OCI-LY3 (cell line): ENCODE data around the gene DVL3.
A peak's percentile ranks its signal among the peaks of the same experiment; 100 is the strongest.

Experiments used
- H2AFZ ChIP-seq: fragments of 200-600, 300-600 bp; shearing (Covaris generic); 2 replicates; pipeline ENCODE4 v1.6.0; 2014; ENCODE audit warnings: antibody characterized with exemption, low read depth, low read length
- H3K27ac ChIP-seq: fragments of 200-600, 300-600 bp; sonication (generic); 2 replicates; pipeline ENCODE4 v1.5.1; 2014; ENCODE audit warnings: mild to moderate bottlenecking, low read length, moderate library complexity, mixed read lengths
- H3K27me3 ChIP-seq: fragments of 200-600, 300-600 bp; sonication (generic); 2 replicates; pipeline ENCODE4 v1.6.1; 2014; ENCODE audit warnings: low read depth, low read length, mixed read lengths
- H3K36me3 ChIP-seq: fragments of 200-600, 300-600 bp; sonication (generic); replicated peaks from 2 replicates; pipeline ENCODE3; 2014; ENCODE audit warnings: low read depth, low read length, mixed read lengths
- H3K4me1 ChIP-seq: fragments of 300-600, 200-600 bp; sonication (generic); 2 replicates; pipeline ENCODE4 v1.6.1; 2014; ENCODE audit warnings: low read length, mixed read lengths
- H3K4me2 ChIP-seq: fragments of 200-600, 300-600 bp; sonication (generic); 2 replicates; pipeline ENCODE4 v1.6.1; 2014; ENCODE audit warnings: low read length, mixed read lengths
- H3K4me3 ChIP-seq: fragments of 300-600, 200-600 bp; sonication (generic); 2 replicates; pipeline ENCODE4 v1.5.1; 2014; ENCODE audit warnings: antibody characterized with exemption, mild to moderate bottlenecking, low read length, moderate library complexity
- H3K79me2 ChIP-seq: fragments of 300-600, 200-600 bp; shearing (Covaris generic); 2 replicates; pipeline ENCODE4 v1.6.1; 2014; ENCODE audit warnings: mild to moderate bottlenecking, low read length, mixed read lengths
- H3K9ac ChIP-seq: fragments of 300-600, 200-600 bp; shearing (Covaris generic); 2 replicates; pipeline ENCODE4 v1.6.0; 2014; ENCODE audit warnings: mild to moderate bottlenecking, low read length, moderate library complexity
- H3K9me3 ChIP-seq: fragments of 200-600, 300-600 bp; shearing (Covaris generic); 2 replicates; pipeline ENCODE4 v1.6.1; 2014; ENCODE audit warnings: low read length, mixed read lengths; ENCODE audit not compliant: insufficient read depth
- H4K20me1 ChIP-seq: fragments of 200-600, 300-600 bp; sonication (generic); 2 replicates; pipeline ENCODE4 v1.6.1; 2016; ENCODE audit warnings: low read length, mixed read lengths; ENCODE audit not compliant: insufficient read depth
- CTCF ChIP-seq: fragments of 200-600, 300-600 bp; sonication (generic); IDR thresholded peaks from 2 replicates; pipeline ENCODE4 v1.5.1; 2014; ENCODE audit warnings: antibody characterized with exemption, low read length, low read depth
- EZH2phosphoT487 ChIP-seq: fragments of 200-600 bp; shearing (Covaris generic); IDR thresholded peaks from 2 replicates; pipeline ENCODE4 v1.6.1; 2018; ENCODE audit warnings: antibody characterized with exemption, mixed run types, low read depth

Gene DVL3

GRCh38 chr3:184174646-184175492, 19.7 kb downstream of the DVL3 start, which contains the start of gene AP2M1:
Gene AP2M1, plus strand, starts transcription at chr3:184174855. Its CDS starts 2,139 bp downstream, at chr3:184176994.
- H3K79me2 ChIP-seq, result peaks cover 25% of the 10 kb centered on the region
- H3K36me3 ChIP-seq, result peaks cover 44% of the 10 kb centered on the region
- no peaks in the 10 kb centered on the region for H3K9me3 ChIP-seq
- H3K4me3 ChIP-seq, result peak within 1 kb of the TSS; percentile 92
- H3K9ac ChIP-seq, result peak within 1 kb of the TSS; percentile 94
- H2AFZ ChIP-seq, result peak within 1 kb of the TSS; percentile 90
- no peaks in the 10 kb centered on the region for H3K27me3 ChIP-seq
- H3K4me2 ChIP-seq, result peak within 1 kb of the TSS; percentile 90
- peak within 1 kb of the TSS; percentile 33 for H3K27ac ChIP-seq
- no peaks in the 10 kb centered on the region for H4K20me1 ChIP-seq
- TF ChIP-seq CTCF, result peak; percentile 21; the same call in 1 of the 2 replicates
- no peak for TF ChIP-seq EZH2phosphoT487
- peaks cover 41% of the 10 kb centered on the region for H3K4me1 ChIP-seq

GRCh38 chr3:184175506-184175905, 20.3 kb downstream of the DVL3 start:
- Histone ChIP-seq H3K9me3 (no peaks in the 10 kb centered on the region), H3K4me3 (peak overlapping the region; percentile 92), H3K79me2 (peaks cover 25% of the 10 kb centered on the region), H3K4me2 (peak overlapping the region; percentile 90), H3K4me1 (peaks cover 40% of the 10 kb centered on the region), H3K27ac (no peak overlapping the region), H3K36me3 (peaks cover 46% of the 10 kb centered on the region), H3K27me3 (no peaks in the 10 kb centered on the region), H4K20me1 (no peaks in the 10 kb centered on the region), H2AFZ (no peak overlapping the region), H3K9ac (peak overlapping the region; percentile 94)
- no peak for TF ChIP-seq EZH2phosphoT487
- TF ChIP-seq CTCF, result no peak

- Histone ChIP-seq H3K27me3 (no peaks in the 10 kb centered on the region), H3K4me1 (peaks cover 35% of the 10 kb centered on the region), H3K36me3 (peaks cover 42% of the 10 kb centered on the region), H3K9ac (peak overlapping the region; percentile 94), H3K4me2 (peak overlapping the region; percentile 90), H3K4me3 (peak overlapping the region; percentile 92), H3K9me3 (no peaks in the 10 kb centered on the region), H4K20me1 (no peaks in the 10 kb centered on the region), H2AFZ (no peak overlapping the region), H3K79me2 (peaks cover 25% of the 10 kb centered on the region), H3K27ac (no peak overlapping the region)
- TF ChIP-seq EZH2phosphoT487, result no peak
- TF ChIP-seq CTCF, result no peak
Observed at GRCh38 chr3:184175981-184176376, 20.8 kb downstream of the DVL3 start.
